SH-SY5Y (cell line): ENCODE measurements around the gene TOP1.

ENCODE experiments used
- GATA2 ChIP-seq: IDR thresholded peaks from 2 replicates; pipeline ENCODE4 v1.6.1; 2011; ENCODE audit warnings: mild to moderate bottlenecking, low read depth, low read length
- GATA3 ChIP-seq: IDR thresholded peaks from 2 replicates; pipeline ENCODE4 v1.6.1; 2011; ENCODE audit warnings: low read depth, mild to moderate bottlenecking, low read length, moderate library complexity

DNA sequence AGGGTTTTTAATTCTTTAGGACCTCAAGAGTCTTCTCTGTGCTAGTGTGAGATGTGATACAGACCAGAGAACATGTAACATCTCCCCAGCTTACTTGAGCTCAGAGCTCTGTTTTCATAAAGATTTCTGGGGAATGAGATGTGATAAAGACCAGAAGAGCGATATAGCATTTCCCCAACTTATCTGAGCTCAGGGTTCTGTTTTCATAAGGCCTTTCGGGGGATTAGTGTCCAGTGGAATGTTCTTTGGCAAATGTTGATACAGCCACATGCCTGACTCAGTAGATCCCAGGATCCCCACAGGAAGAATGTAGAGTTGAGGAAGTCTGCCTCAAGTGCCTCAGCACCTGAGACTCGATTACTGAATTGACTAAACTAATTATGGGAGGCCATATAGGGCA lies 18.7 kb upstream of the TOP1 start:
- TF ChIP-seq GATA3: no peak
- no peak for TF ChIP-seq GATA2
